Measurements from ENCODE around the gene PHACTR3.
"Not testable (repeated sequence)": the region's sequence is repeated elsewhere in the genome, so short reads cannot be mapped to it uniquely, and the experiment has no call there.

The PHACTR3 gene

GRCh38 chr20:59856526-59856925 lies 252.2 kb downstream of the PHACTR3 start:
- H3K4me3 Mint-ChIP-seq, H3K27me3 Mint-ChIP-seq, CTCF ChIA-PET, H3K4me1 Mint-ChIP-seq, DNase-seq, H3K27ac Mint-ChIP-seq, H3K36me3 Mint-ChIP-seq, H3K9me3 Mint-ChIP-seq: not testable (repeated sequence)

- H3K4me1 Mint-ChIP-seq, H3K36me3 Mint-ChIP-seq, DNase-seq, H3K27ac Mint-ChIP-seq, H3K4me3 Mint-ChIP-seq, H3K9me3 Mint-ChIP-seq, H3K27me3 Mint-ChIP-seq, CTCF ChIA-PET: not testable (repeated sequence)
These were observed 252.6 kb downstream of the PHACTR3 start for GRCh38 chr20:59856941-59857340.

- no peaks in the 10 kb centered on the region for H3K9me3 Mint-ChIP-seq
- no peaks in the 10 kb centered on the region for H3K27me3 Mint-ChIP-seq
- no peaks in the 10 kb centered on the region for H3K36me3 Mint-ChIP-seq
- DNase-seq, result no peak
- CTCF ChIA-PET, result no interaction called here
- H3K4me3 Mint-ChIP-seq, result no peak overlapping the region
- H3K27ac Mint-ChIP-seq, result no peak overlapping the region
- H3K4me1 Mint-ChIP-seq, result no peaks in the 10 kb centered on the region
These were observed 253.6 kb downstream of the PHACTR3 start for GRCh38 chr20:59857966-59858365.

- H3K4me1 Mint-ChIP-seq, result no peaks in the 10 kb centered on the region
- no peak for DNase-seq
- no peaks in the 10 kb centered on the region for H3K9me3 Mint-ChIP-seq
- no peak overlapping the region for H3K27ac Mint-ChIP-seq
- H3K4me3 Mint-ChIP-seq, result no peak overlapping the region
- CTCF ChIA-PET, result no interaction called here
- no peaks in the 10 kb centered on the region for H3K36me3 Mint-ChIP-seq
- no peaks in the 10 kb centered on the region for H3K27me3 Mint-ChIP-seq
These were observed 254.1 kb downstream of the PHACTR3 start for GRCh38 chr20:59858425-59858824.

- Mint-ChIP-seq H3K4me1 (no peaks in the 10 kb centered on the region), H3K9me3 (no peaks in the 10 kb centered on the region), H3K27me3 (no peaks in the 10 kb centered on the region), H3K36me3 (no peaks in the 10 kb centered on the region), H3K27ac (no peak overlapping the region), H3K4me3 (no peak overlapping the region)
- CTCF ChIA-PET, result no interaction called here
- no peak for DNase-seq
These were observed 257.1 kb downstream of the PHACTR3 start for GRCh38 chr20:59861401-59861800.

GRCh38 chr20:59863058-59863457 lies 258.7 kb downstream of the PHACTR3 start:
- Mint-ChIP-seq H3K27ac (no peak overlapping the region), H3K4me3 (no peak overlapping the region), H3K36me3 (no peaks in the 10 kb centered on the region), H3K9me3 (no peaks in the 10 kb centered on the region), H3K27me3 (no peaks in the 10 kb centered on the region), H3K4me1 (no peaks in the 10 kb centered on the region)
- DNase-seq, result no peak
- CTCF ChIA-PET, result no interaction called here

- H3K27ac Mint-ChIP-seq, result no peak overlapping the region
- CTCF ChIA-PET, result interaction anchor here (1.0 kb wide), 1 partner anchor 13 kb away, joined by 3 read pairs; no protein-coding TSS in a partner anchor
- H3K4me3 Mint-ChIP-seq, result no peak overlapping the region
- H3K9me3 Mint-ChIP-seq, result no peaks in the 10 kb centered on the region
- DNase-seq, result no peak
- no peaks in the 10 kb centered on the region for H3K36me3 Mint-ChIP-seq
- H3K27me3 Mint-ChIP-seq, result no peaks in the 10 kb centered on the region
- no peaks in the 10 kb centered on the region for H3K4me1 Mint-ChIP-seq
These were observed 260.4 kb downstream of the PHACTR3 start for GRCh38 chr20:59864726-59865125.

GRCh38 chr20:59866338-59866737 lies 262.0 kb downstream of the PHACTR3 start:
- H3K9me3 Mint-ChIP-seq, result no peaks in the 10 kb centered on the region
- no peaks in the 10 kb centered on the region for H3K36me3 Mint-ChIP-seq
- DNase-seq, result no peak
- H3K4me3 Mint-ChIP-seq, result no peak overlapping the region
- no peak overlapping the region for H3K27ac Mint-ChIP-seq
- H3K27me3 Mint-ChIP-seq, result no peaks in the 10 kb centered on the region
- CTCF ChIA-PET, result interaction anchor here (1.2 kb wide), 1 partner anchor 16 kb away, joined by 3 read pairs; no protein-coding TSS in a partner anchor
- H3K4me1 Mint-ChIP-seq, result no peaks in the 10 kb centered on the region

GRCh38 chr20:59871096-59871495 lies 266.8 kb downstream of the PHACTR3 start:
- H3K36me3 Mint-ChIP-seq, result no peaks in the 10 kb centered on the region
- H3K9me3 Mint-ChIP-seq, result no peaks in the 10 kb centered on the region
- H3K27me3 Mint-ChIP-seq, result no peaks in the 10 kb centered on the region
- H3K4me3 Mint-ChIP-seq, result no peak overlapping the region
- no peak overlapping the region for H3K27ac Mint-ChIP-seq
- CTCF ChIA-PET, result no interaction called here
- H3K4me1 Mint-ChIP-seq, result no peaks in the 10 kb centered on the region
- no peak for DNase-seq

- DNase-seq, result no peak
- Mint-ChIP-seq H3K4me1 (no peaks in the 10 kb centered on the region), H3K27ac (no peak overlapping the region), H3K4me3 (no peak overlapping the region), H3K9me3 (no peaks in the 10 kb centered on the region), H3K36me3 (no peaks in the 10 kb centered on the region), H3K27me3 (no peaks in the 10 kb centered on the region)
- CTCF ChIA-PET, result no interaction called here
These were observed 269.1 kb downstream of the PHACTR3 start for GRCh38 chr20:59873409-59873808.

GRCh38 chr20:59880198-59880597 lies 275.9 kb downstream of the PHACTR3 start:
- CTCF ChIA-PET, result no interaction called here
- Mint-ChIP-seq H3K4me1 (no peaks in the 10 kb centered on the region), H3K9me3 (no peaks in the 10 kb centered on the region), H3K27me3 (no peaks in the 10 kb centered on the region), H3K27ac (no peak overlapping the region), H3K36me3 (no peaks in the 10 kb centered on the region), H3K4me3 (no peak overlapping the region)
- DNase-seq, result no peak

GRCh38 chr20:59884494-59884893 lies 280.2 kb downstream of the PHACTR3 start:
- H3K4me3 Mint-ChIP-seq, result no peak overlapping the region
- CTCF ChIA-PET, result no interaction called here

GRCh38 chr20:59888050-59888449 lies 283.7 kb downstream of the PHACTR3 start:
- Mint-ChIP-seq H3K27me3 (no peaks in the 10 kb centered on the region), H3K9me3 (peaks cover 2% of the 10 kb centered on the region), H3K4me1 (no peaks in the 10 kb centered on the region), H3K4me3 (no peak overlapping the region), H3K27ac (no peak overlapping the region), H3K36me3 (no peaks in the 10 kb centered on the region)
- no peak for DNase-seq
- CTCF ChIA-PET, result no interaction called here

More at GRCh38 chr20:59884494-59884893, 280.2 kb downstream of the PHACTR3 start:
- H3K27ac Mint-ChIP-seq, result no peak overlapping the region
- H3K4me1 Mint-ChIP-seq, result no peaks in the 10 kb centered on the region
- peaks cover under 1% of the 10 kb centered on the region for H3K9me3 Mint-ChIP-seq
- H3K27me3 Mint-ChIP-seq, result no peaks in the 10 kb centered on the region
- no peak for DNase-seq
- no peaks in the 10 kb centered on the region for H3K36me3 Mint-ChIP-seq

- H3K4me1 Mint-ChIP-seq, CTCF ChIA-PET, H3K9me3 Mint-ChIP-seq, H3K4me3 Mint-ChIP-seq, DNase-seq, H3K36me3 Mint-ChIP-seq, H3K27ac Mint-ChIP-seq, H3K27me3 Mint-ChIP-seq: not testable (repeated sequence)
These were observed 285.7 kb downstream of the PHACTR3 start for GRCh38 chr20:59890035-59890434.

GRCh38 chr20:59891581-59891980 lies 287.2 kb downstream of the PHACTR3 start:
- no peaks in the 10 kb centered on the region for H3K4me1 Mint-ChIP-seq
- H3K27ac Mint-ChIP-seq, result no peak overlapping the region
- H3K27me3 Mint-ChIP-seq, result no peaks in the 10 kb centered on the region
- H3K9me3 Mint-ChIP-seq, result peaks cover 2% of the 10 kb centered on the region
- no peak for DNase-seq
- H3K36me3 Mint-ChIP-seq, result no peaks in the 10 kb centered on the region
- H3K4me3 Mint-ChIP-seq, result no peak overlapping the region
- CTCF ChIA-PET, result no interaction called here

- no peak for DNase-seq
- Mint-ChIP-seq H3K27ac (no peak overlapping the region), H3K4me3 (no peak overlapping the region), H3K27me3 (no peaks in the 10 kb centered on the region), H3K36me3 (no peaks in the 10 kb centered on the region), H3K4me1 (no peaks in the 10 kb centered on the region), H3K9me3 (no peaks in the 10 kb centered on the region)
- CTCF ChIA-PET, result no interaction called here
These were observed 291.6 kb downstream of the PHACTR3 start for GRCh38 chr20:59895908-59896307.
